ENCODE measurements around the gene NTRK2. TPM values are rescaled to one million over a fixed set of nuclear protein-coding genes. Genes with fewer than 3 reads are reported as not detected.
A peak's percentile ranks its signal among the peaks of the same experiment; 100 is the strongest.

Gene NTRK2
- total and polyA plus RNA-seq, 10 of the 15 experiments (the other 5 are each of a cell fraction or from before 2014, with no cell fraction given) = 0.42 to 4.6 (median 0.65) TPM

DNA sequence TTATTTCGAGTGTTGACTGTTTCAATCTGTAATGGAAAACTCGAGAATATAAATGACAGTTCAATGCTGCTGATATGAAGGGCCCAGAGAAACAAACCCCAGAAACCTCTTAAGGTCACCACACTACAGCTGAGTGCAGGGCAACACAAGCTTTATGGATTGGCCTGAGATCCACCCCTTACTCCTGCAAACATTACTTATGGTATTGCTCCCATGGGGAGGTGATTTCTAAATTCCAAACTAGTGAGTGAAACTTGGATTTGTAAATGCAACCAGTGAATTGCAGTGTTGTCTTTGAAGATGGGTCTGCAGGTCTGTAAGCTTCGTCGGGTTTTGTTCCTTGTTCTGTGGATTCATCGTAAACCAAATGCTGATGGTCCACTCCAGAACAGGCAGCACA, 85.4 kb downstream of the NTRK2 start:
- 37% methylated on average over 5 of the region's 5 CpGs for WGBS (ENCODE audit: insufficient coverage, insufficient replicate concordance, low lambda C conversion rate, missing lambda C conversion rate)
- Histone ChIP-seq H4K20me1 (ENCODE audit: control insufficient read depth, insufficient read depth) (no peaks in the 10 kb centered on the region), H2AFZ (ENCODE audit: control insufficient read depth, low read depth, low read length) (no peak overlapping the region), H3K9ac (ENCODE audit: control insufficient read depth, insufficient read depth, low read length) (no peak overlapping the region), H3K4me3 (no peak overlapping the region), H3K79me2 (ENCODE audit: control insufficient read depth, insufficient read depth, low read length) (no peaks in the 10 kb centered on the region), H3K4me1 (ENCODE audit: control insufficient read depth, insufficient read depth, low read length) (peaks cover 30% of the 10 kb centered on the region), H3K9me3 (replicated peaks; ENCODE audit: control insufficient read depth, insufficient read depth, low read length) (no peaks in the 10 kb centered on the region), H3K27ac (ENCODE audit: control insufficient read depth, insufficient read depth) (peak overlapping the region; percentile 50), H3K27me3 (replicated peaks in 1 of 2; ENCODE audit: control insufficient read depth in 2 of 2, insufficient read depth in 2 of 2, low read length in 1 of 2) (no peaks in the 10 kb centered on the region), H3K36me3 (ENCODE audit: control insufficient read depth in 2 of 2, insufficient read depth in 2 of 2, low read length in 1 of 2) (no peaks in the 10 kb centered on the region), H3K4me2 (ENCODE audit: control insufficient read depth, insufficient read depth) (peak overlapping the region; percentile 65; the same call in 1 of the 2 replicates)
- SMC1A ChIA-PET (ENCODE audit: uncharacterized antibody, unreplicated experiment) = interaction anchor here (1.1 to 15.0 kb wide), 14 partner anchors 10 to 89 kb away, joined by 3 to 204 read pairs (median 6); no protein-coding TSS in a partner anchor
- FAIRE-seq = no peak
- CTCF ChIA-PET = interaction anchor here (1.1 to 14.7 kb wide), 7 partner anchors 9 to 358 kb away, joined by 3 to 177 read pairs (median 8); no protein-coding TSS in a partner anchor
- no peak for DNase-seq (ENCODE audit: low read depth, low spot score)
- in situ Hi-C loops (cut with MboI) (loop anchor here (10.0 to 25.0 kb wide), 2 partner anchors 50 to 768 kb away; partner anchors contain the start of genes HNRNPK and RMI1), intact Hi-C loops (cut with micrococcal nuclease; ENCODE audit: unreplicated experiment) (loop anchor here (10.0 kb wide), 1 partner anchor 460 kb away; no protein-coding TSS in a partner anchor)
- RAD21 ChIA-PET (ENCODE audit: unreplicated experiment) = interaction anchor here (0.8 to 7.9 kb wide), 11 partner anchors 9 to 60 kb away, joined by 3 to 101 read pairs (median 8); no protein-coding TSS in a partner anchor
- ATAC-seq = peak; percentile 16
- TF ChIP-seq CTCF (IDR thresholded peaks at IDR 0.05 in 2 of 3, conservative IDR thresholded peaks at IDR 0.05 in 1 of 3; ENCODE audit: control insufficient read depth in 2 of 3, extremely low read depth in 1 of 3, insufficient read depth in 1 of 3, low read depth in 3 of 3, low read length in 3 of 3) (no peak), NFYA (IDR thresholded peaks at IDR 0.05; ENCODE audit: borderline replicate concordance, low read depth, low read length) (no peak), DPF2 (IDR thresholded peaks at IDR 0.05) (no peak), SIX5 (IDR thresholded peaks at IDR 0.05; ENCODE audit: low read depth, low read length, severe bottlenecking) (no peak), SMAD5 (IDR thresholded peaks at IDR 0.05; ENCODE audit: low read depth) (no peak), ZSCAN29 (IDR thresholded peaks at IDR 0.05) (no peak), ZNF622 (IDR thresholded peaks at IDR 0.05) (no peak), KDM1A (IDR thresholded peaks at IDR 0.05; ENCODE audit: borderline replicate concordance) (no peak), FOXK2 (IDR thresholded peaks at IDR 0.05) (no peak), TARDBP (IDR thresholded peaks at IDR 0.05; ENCODE audit: borderline replicate concordance) (no peak), SMAD1 (IDR thresholded peaks at IDR 0.05; ENCODE audit: low read depth, partially characterized antibody) (no peak)
- TF ChIP-seq, protein P1, sequence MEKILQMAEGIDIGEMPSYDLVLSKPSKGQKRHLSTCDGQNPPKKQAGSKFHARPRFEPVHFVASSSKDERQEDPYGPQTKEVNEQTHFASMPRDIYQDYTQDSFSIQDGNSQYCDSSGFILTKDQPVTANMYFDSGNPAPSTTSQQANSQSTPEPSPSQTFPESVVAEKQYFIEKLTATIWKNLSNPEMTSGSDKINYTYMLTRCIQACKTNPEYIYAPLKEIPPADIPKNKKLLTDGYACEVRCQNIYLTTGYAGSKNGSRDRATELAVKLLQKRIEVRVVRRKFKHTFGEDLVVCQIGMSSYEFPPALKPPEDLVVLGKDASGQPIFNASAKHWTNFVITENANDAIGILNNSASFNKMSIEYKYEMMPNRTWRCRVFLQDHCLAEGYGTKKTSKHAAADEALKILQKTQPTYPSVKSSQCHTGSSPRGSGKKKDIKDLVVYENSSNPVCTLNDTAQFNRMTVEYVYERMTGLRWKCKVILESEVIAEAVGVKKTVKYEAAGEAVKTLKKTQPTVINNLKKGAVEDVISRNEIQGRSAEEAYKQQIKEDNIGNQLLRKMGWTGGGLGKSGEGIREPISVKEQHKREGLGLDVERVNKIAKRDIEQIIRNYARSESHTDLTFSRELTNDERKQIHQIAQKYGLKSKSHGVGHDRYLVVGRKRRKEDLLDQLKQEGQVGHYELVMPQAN (conservative IDR thresholded peaks at IDR 0.05) = no peak
- POLR2A ChIA-PET = interaction anchor here (0.9 to 4.9 kb wide), 4 partner anchors 10 to 53 kb away, joined by 4 to 18 read pairs (median 7); no protein-coding TSS in a partner anchor
- BruUV-seq (replicated peaks) = no TSS peak
